ENCODE data around the gene CDH16. TPM values are rescaled to one million over a fixed set of nuclear protein-coding genes. Genes with fewer than 3 reads are reported as not detected.
A peak's percentile ranks its signal among the peaks of the same experiment; 100 is the strongest.

The CDH16 gene
- total and polyA plus RNA-seq, 2 of the 13 experiments (the other 11 are each of a cell fraction or from before 2014, with no cell fraction given) = 2.7 to 3.9 TPM

- TF ChIP-seq ADNP (CRISPR knock-in tag; IDR thresholded peaks at IDR 0.05) (no peak), DMTF1 (CRISPR knock-in tag; IDR thresholded peaks at IDR 0.05) (no peak), ZNF687 (CRISPR knock-in tag; IDR thresholded peaks at IDR 0.05) (peak; percentile 12; the same call in 1 of the 2 replicates), ZNF121 (CRISPR knock-in tag; IDR thresholded peaks at IDR 0.05) (no peak), ZNF33B (CRISPR knock-in tag; IDR thresholded peaks at IDR 0.05) (no peak), MED8 (CRISPR knock-in tag; IDR thresholded peaks at IDR 0.05; ENCODE audit: insufficient replicate concordance) (no peak), GATA4 (IDR thresholded peaks at IDR 0.05; ENCODE audit: borderline replicate concordance, low read depth) (no peak), WIZ (CRISPR knock-in tag; IDR thresholded peaks at IDR 0.05) (no peak), MIER2 (CRISPR knock-in tag; IDR thresholded peaks at IDR 0.05) (no peak), FOXO1 (CRISPR knock-in tag; IDR thresholded peaks at IDR 0.05) (no peak), ZNF552 (CRISPR knock-in tag; IDR thresholded peaks at IDR 0.05; ENCODE audit: borderline replicate concordance) (no peak)
Measured at GRCh38 chr16:66958857-66959703, 40.4 kb upstream of the CDH16 start (continued).

Measured in HepG2 (cell line).